Spleen (tissue), 7 donors: ENCODE results near the gene PICK1.

ENCODE experiments used
- CTCF ChIP-seq, 11 experiments: fragments of 200-600 bp in 7 of 11; fragments of 450-650 bp in 4 of 11; sonication (generic) in 4 of 11; IDR thresholded peaks in 8 of 11; conservative IDR thresholded peaks in 3 of 11; 1 replicate in 7 of 11; 2 replicates in 4 of 11; pipeline versions ENCODE4 v1.4.0 to v1.8.0; 2016 to 2021; ENCODE audit warnings: antibody characterized with exemption in 11 of 11, inconsistent platforms in 4 of 11, mild to moderate bottlenecking in 1 of 11
- POLR2A ChIP-seq, 3 donors: fragments of 450-650 bp; IDR thresholded peaks; one replicate each; pipeline ENCODE4 v1.5.1; 2017; ENCODE audit warnings: antibody characterized with exemption in 3 of 3, mild to moderate bottlenecking in 1 of 3
- donor health status: DM: no; HTN: no; CAD: no; lungs with moderate emphysema.
- donor health status: DM: no; HTN: no; CAD: no.
- donor health status: DM: no; HTN: no; CAD: no.

DNA sequence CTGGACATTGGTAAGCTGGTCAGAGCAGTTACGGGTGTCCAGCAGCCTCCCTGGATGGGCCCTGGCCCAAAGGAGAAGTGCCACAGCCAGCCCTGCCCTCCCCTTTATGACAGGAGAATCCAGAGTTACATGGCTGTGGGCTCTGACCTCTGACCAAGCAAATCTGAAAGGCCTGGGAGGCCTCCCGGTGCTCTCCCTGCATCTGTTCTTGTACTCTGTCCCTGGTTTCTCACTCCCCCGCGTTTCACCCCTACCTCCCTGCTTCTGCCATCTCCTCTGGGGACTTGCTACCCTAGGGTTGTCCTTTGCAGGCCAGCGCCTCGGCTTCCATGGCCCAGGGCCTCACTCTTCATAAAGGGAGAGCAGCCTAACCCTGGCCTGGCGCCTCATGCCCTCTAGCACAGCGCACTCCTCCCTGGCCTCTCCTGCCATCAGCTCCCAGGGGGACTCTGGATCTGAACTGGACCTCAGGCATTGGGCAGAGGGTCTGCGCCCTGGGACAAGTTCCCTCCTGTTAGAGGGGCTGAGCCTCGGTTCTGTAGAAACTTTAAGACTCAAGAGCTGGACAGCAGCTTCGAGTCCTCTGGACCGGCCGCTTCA, 10.7 kb downstream of the PICK1 start:
- TF ChIP-seq CTCF (IDR thresholded peaks at IDR 0.05 in 8 of 11, conservative IDR thresholded peaks at IDR 0.05 in 3 of 11), result no peak
- no peak for TF ChIP-seq POLR2A (IDR thresholded peaks at IDR 0.05)
